GM23338 (cell line): ENCODE results near the gene SETBP1.

Experiments used
- CTCF ChIP-seq, 2 experiments: fragments of 200-600 bp in 1 of 2; sonication (generic) in 1 of 2; conservative IDR thresholded peaks; 2 replicates each; pipeline versions ENCODE4 v1.5.1 to v1.6.1; 2016 to 2017; ENCODE audit warnings: antibody characterized with exemption in 2 of 2, low read depth in 2 of 2, mild to moderate bottlenecking in 2 of 2, moderate library complexity in 1 of 2
- EZH2phosphoT487 ChIP-seq: fragments of 200-600 bp; sonication (generic); IDR thresholded peaks from one replicate; pipeline ENCODE4 v1.8.1; 2018; ENCODE audit warnings: antibody characterized with exemption; ENCODE audit not compliant: unreplicated experiment
- POLR2AphosphoS5 ChIP-seq: IDR thresholded peaks from 2 replicates; pipeline ENCODE4 v1.6.1; 2016; ENCODE audit warnings: antibody characterized with exemption, low read depth

- TF ChIP-seq POLR2AphosphoS5, result no peak
- TF ChIP-seq CTCF (conservative IDR thresholded peaks at IDR 0.05; ENCODE audit: low read depth in 2 of 2), result no peak
- TF ChIP-seq EZH2phosphoT487, result no peak
Measured at GRCh38 chr18:45046228-45046627, 365.5 kb downstream of the SETBP1 start.
